HEK293 (cell line): Measurements from ENCODE around the gene CCL19.

ENCODE experiments used
- CTCF ChIA-PET: fragments of 350-600 bp; formaldehyde crosslinking; extraction: SDS; loops from one replicate; lab custom pipeline; 2021; ENCODE audit warnings: antibody characterized with exemption; lab: Yijun Ruan, JAX
- POLR2A ChIA-PET: fragments of 300-600 bp; formaldehyde crosslinking; extraction: SDS; loops from one replicate; lab custom pipeline; 2020; ENCODE audit warnings: antibody characterized with exemption, inconsistent platforms; lab: Yijun Ruan, JAX
- H3K27ac ChIP-seq: fragments of 200-500 bp; sonication (Bioruptor generic); 2 replicates; pipeline ENCODE4 v1.5.1; 2014; ENCODE audit warnings: low read depth, low read length, control low read depth, inconsistent platforms; ENCODE audit errors: extremely low read depth
- H3K36me3 ChIP-seq, 2 experiments: fragments of 200-500 bp in 1 of 2; sonication (Bioruptor generic) in 1 of 2; 1 replicate in 1 of 2; 2 replicates in 1 of 2; pipeline ENCODE4 v1.5.1; 2014 to 2017; ENCODE audit warnings: inconsistent platforms in 2 of 2, low read length in 2 of 2; ENCODE audit not compliant: control insufficient read depth in 2 of 2, insufficient read depth in 1 of 2
- H3K4me1 ChIP-seq: fragments of 200-500 bp; sonication (Bioruptor generic); 2 replicates; pipeline ENCODE4 v1.5.1; 2014; ENCODE audit warnings: mild to moderate bottlenecking, low read length, inconsistent platforms; ENCODE audit not compliant: control insufficient read depth, insufficient read depth
- H3K4me3 ChIP-seq: 2 replicates; pipeline ENCODE4 v1.5.1; 2011; ENCODE audit warnings: low read depth, mild to moderate bottlenecking, control low read depth, low read length, moderate library complexity
- H3K9me3 ChIP-seq: fragments of 200-500 bp; sonication (Bioruptor generic); 2 replicates; pipeline ENCODE4 v1.5.1; 2014; ENCODE audit warnings: low read depth, low read length, inconsistent platforms; ENCODE audit not compliant: control insufficient read depth, insufficient read depth
- KLF8 ChIP-seq: fragments of 450-650 bp; formaldehyde crosslinking; IDR thresholded peaks from 2 replicates; pipeline ENCODE4 v1.5.1; 2016; ENCODE audit warnings: missing biosample characterization, missing genetic modification characterization
- OSR2 ChIP-seq: fragments of 450-650 bp; formaldehyde crosslinking; IDR thresholded peaks from 2 replicates; pipeline ENCODE4 v1.5.1; 2016; ENCODE audit warnings: missing biosample characterization, missing genetic modification characterization
- ZBTB1 ChIP-seq: fragments of 450-650 bp; formaldehyde crosslinking; IDR thresholded peaks from 2 replicates; pipeline ENCODE4 v1.5.1; 2016; ENCODE audit warnings: missing biosample characterization, missing genetic modification characterization
- ZBTB26 ChIP-seq: fragments of 450-650 bp; formaldehyde crosslinking; optimal IDR thresholded peaks from 2 replicates; pipeline ENCODE3; 2016; ENCODE audit warnings: missing biosample characterization, mild to moderate bottlenecking, missing genetic modification characterization
- ZFP69B ChIP-seq: fragments of 450-650 bp; formaldehyde crosslinking; IDR thresholded peaks from 2 replicates; pipeline ENCODE4 v1.5.1; 2016; ENCODE audit warnings: missing biosample characterization, missing genetic modification characterization
- ZNF114 ChIP-seq: fragments of 450-650 bp; formaldehyde crosslinking; IDR thresholded peaks from 2 replicates; pipeline ENCODE4 v1.5.0; 2017; ENCODE audit warnings: missing biosample characterization, missing genetic modification characterization
- ZNF132 ChIP-seq: fragments of 450-650 bp; formaldehyde crosslinking; IDR thresholded peaks from 2 replicates; pipeline ENCODE4 v1.5.1; 2017; ENCODE audit warnings: missing biosample characterization, missing genetic modification characterization, borderline replicate concordance
- ZNF184 ChIP-seq: fragments of 450-650 bp; IDR thresholded peaks from 2 replicates; pipeline ENCODE4 v1.5.1; 2018; ENCODE audit warnings: missing biosample characterization, mild to moderate bottlenecking, missing genetic modification characterization
- ZNF266 ChIP-seq: fragments of 450-650 bp; formaldehyde crosslinking; IDR thresholded peaks from 2 replicates; pipeline ENCODE4 v1.5.1; 2016; ENCODE audit warnings: missing biosample characterization, missing genetic modification characterization, low read depth
- ZNF398 ChIP-seq: fragments of 450-650 bp; formaldehyde crosslinking; IDR thresholded peaks from 2 replicates; pipeline ENCODE4 v1.5.1; 2017; ENCODE audit warnings: missing biosample characterization, missing genetic modification characterization
- ZNF48 ChIP-seq: fragments of 450-650 bp; formaldehyde crosslinking; IDR thresholded peaks from 2 replicates; pipeline ENCODE4 v1.5.1; 2016; ENCODE audit warnings: missing biosample characterization, missing genetic modification characterization
- ZNF518A ChIP-seq: fragments of 450-650 bp; formaldehyde crosslinking; conservative IDR thresholded peaks from 2 replicates; pipeline ENCODE4 v1.5.1; 2016; ENCODE audit warnings: low read depth, missing biosample characterization, missing genetic modification characterization
- ZNF549 ChIP-seq: fragments of 450-650 bp; IDR thresholded peaks from 2 replicates; pipeline ENCODE4 v1.5.1; 2018; ENCODE audit warnings: missing biosample characterization, missing genetic modification characterization, mild to moderate bottlenecking, inconsistent platforms, moderate library complexity
- ZNF596 ChIP-seq: fragments of 450-650 bp; IDR thresholded peaks from 2 replicates; pipeline ENCODE4 v1.5.0; 2018; ENCODE audit warnings: missing biosample characterization, mild to moderate bottlenecking, missing genetic modification characterization, moderate library complexity
- ZNF610 ChIP-seq: fragments of 450-650 bp; formaldehyde crosslinking; IDR thresholded peaks from 2 replicates; pipeline ENCODE4 v1.5.1; 2016; ENCODE audit warnings: missing biosample characterization, missing genetic modification characterization, borderline replicate concordance
- ZNF658 ChIP-seq: fragments of 450-650 bp; formaldehyde crosslinking; IDR thresholded peaks from 2 replicates; pipeline ENCODE4; 2016; ENCODE audit warnings: missing biosample characterization, missing genetic modification characterization
- ZNF785 ChIP-seq: fragments of 450-650 bp; formaldehyde crosslinking; IDR thresholded peaks from 2 replicates; pipeline ENCODE4 v1.5.1; 2016; ENCODE audit warnings: missing biosample characterization, missing genetic modification characterization
- TF ChIP-seq, protein P1 (sequence below): fragments of 450-650 bp; formaldehyde crosslinking; IDR thresholded peaks from 2 replicates; pipeline ENCODE4 v1.5.1; 2016; ENCODE audit warnings: missing biosample characterization, missing genetic modification characterization

The CCL19 gene

GRCh38 chr9:34644766-34645314, 46.2 kb downstream of the CCL19 start:
- no peak for TF ChIP-seq ZBTB26 (tag by site-specific recombination)
- no peak for TF ChIP-seq ZNF596
- no peak for TF ChIP-seq KLF8
- no peak for TF ChIP-seq ZNF658 (tag by site-specific recombination)
- TF ChIP-seq ZNF549 (tag by site-specific recombination), result no peak
- TF ChIP-seq ZFP69B (tag by site-specific recombination), result no peak
- TF ChIP-seq, protein P1, sequence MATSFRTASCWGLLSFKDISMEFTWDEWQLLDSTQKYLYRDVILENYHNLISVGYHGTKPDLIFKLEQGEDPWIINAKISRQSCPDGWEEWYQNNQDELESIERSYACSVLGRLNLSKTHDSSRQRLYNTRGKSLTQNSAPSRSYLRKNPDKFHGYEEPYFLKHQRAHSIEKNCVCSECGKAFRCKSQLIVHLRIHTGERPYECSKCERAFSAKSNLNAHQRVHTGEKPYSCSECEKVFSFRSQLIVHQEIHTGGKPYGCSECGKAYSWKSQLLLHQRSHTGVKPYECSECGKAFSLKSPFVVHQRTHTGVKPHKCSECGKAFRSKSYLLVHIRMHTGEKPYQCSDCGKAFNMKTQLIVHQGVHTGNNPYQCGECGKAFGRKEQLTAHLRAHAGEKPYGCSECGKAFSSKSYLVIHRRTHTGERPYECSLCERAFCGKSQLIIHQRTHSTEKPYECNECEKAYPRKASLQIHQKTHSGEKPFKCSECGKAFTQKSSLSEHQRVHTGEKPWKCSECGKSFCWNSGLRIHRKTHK (tag by site-specific recombination), result no peak
- no peak for TF ChIP-seq ZNF48 (tag by site-specific recombination)
- no peak for TF ChIP-seq ZNF518A (tag by site-specific recombination)
- no peak for TF ChIP-seq ZNF132 (tag by site-specific recombination)
- no peak for TF ChIP-seq ZNF785 (tag by site-specific recombination)
- no peak for TF ChIP-seq ZNF266 (tag by site-specific recombination)
- no peak for TF ChIP-seq ZBTB1 (tag by site-specific recombination)
- TF ChIP-seq ZNF114 (tag by site-specific recombination), result no peak
- no peak for TF ChIP-seq OSR2 (tag by site-specific recombination)
- no peak for TF ChIP-seq ZNF398 (tag by site-specific recombination)
- TF ChIP-seq ZNF610 (tag by site-specific recombination), result no peak
- no peak for TF ChIP-seq ZNF184
- ChIA-PET CTCF (interaction anchor here (0.7 to 13.3 kb wide), 8 partner anchors 9 to 350 kb away, joined by 3 to 125 read pairs (median 4); partner anchors contain the start of gene SIGMAR1), POLR2A (interaction anchor here (0.5 to 5.7 kb wide), 3 partner anchors 9 to 470 kb away, joined by 3 to 90 read pairs (median 4); partner anchors contain the start of gene SIGMAR1)
- Histone ChIP-seq H3K4me3 (no peak overlapping the region), H3K4me1 (no peaks in the 10 kb centered on the region; the same call in 1 of the 2 replicates), H3K9me3 (no peaks in the 10 kb centered on the region), H3K36me3 (peaks cover 0 to 26% of the 10 kb centered on the region in 2 experiments; a peak in 2 of 3 replicates), H3K27ac (no peak overlapping the region)
